ENCODE results near the gene IDUA.

IDUA gene

GRCh38 chr4:960636-961350, 26.1 kb upstream of the IDUA start:
- Mint-ChIP-seq H3K27me3 (ENCODE audit: low read depth) (no peaks in the 10 kb centered on the region), H3K4me3 (no peak overlapping the region), H3K36me3 (ENCODE audit: low read depth) (no peaks in the 10 kb centered on the region), H3K27ac (no peak overlapping the region), H3K4me1 (ENCODE audit: low read depth) (no peaks in the 10 kb centered on the region), H3K9me3 (no peaks in the 10 kb centered on the region)
- no peak for DNase-seq (ENCODE audit: low spot score)

DNA sequence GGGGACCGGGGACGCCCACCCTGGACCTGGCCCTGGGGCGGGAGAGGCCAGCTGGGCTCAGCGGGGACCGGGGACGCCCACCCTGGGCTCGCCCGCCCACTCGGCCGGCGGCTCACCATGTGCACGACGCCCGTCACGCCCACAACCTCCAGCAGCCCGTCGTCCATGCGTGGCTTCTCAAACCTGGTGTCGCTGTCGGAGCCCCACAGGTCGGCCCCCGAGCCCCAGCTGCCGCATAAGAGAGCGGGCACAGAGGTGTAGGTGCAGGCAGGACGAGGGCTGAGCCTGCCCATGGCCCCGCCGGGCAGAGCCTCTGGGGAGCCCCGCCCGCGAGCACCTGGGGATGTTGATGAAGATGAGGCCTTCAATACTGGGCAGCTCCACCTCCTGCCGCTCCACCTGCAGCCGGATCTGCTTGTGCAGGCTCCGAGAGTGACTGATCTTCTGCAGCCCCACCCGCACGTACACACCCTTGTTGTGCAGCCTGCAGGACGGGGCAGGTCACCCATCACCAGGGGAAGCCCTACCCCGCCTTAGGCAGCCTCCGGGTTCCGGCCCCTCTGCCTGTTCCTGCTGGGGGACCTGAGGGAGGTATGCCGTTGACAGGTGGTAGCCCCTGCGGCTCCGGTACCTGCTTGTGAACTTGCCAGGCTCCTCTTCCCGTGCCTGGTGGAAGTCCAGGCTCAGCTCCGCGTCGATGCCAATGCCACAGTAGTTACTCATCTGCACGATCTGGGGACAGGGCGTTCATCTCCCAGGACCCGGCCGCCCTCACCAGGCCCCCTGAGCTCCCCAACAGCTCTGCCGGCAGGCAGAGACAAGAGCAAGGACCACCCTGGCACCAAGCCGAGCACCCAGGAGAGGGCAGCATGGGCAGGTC, 25.3 kb upstream of the IDUA start:
- H3K9me3 Mint-ChIP-seq, result no peaks in the 10 kb centered on the region
- no peak overlapping the region for H3K27ac Mint-ChIP-seq

GRCh38 chr4:962231-963208, 24.3 kb upstream of the IDUA start:
- H3K4me3 Mint-ChIP-seq, result no peak overlapping the region
- H3K9me3 Mint-ChIP-seq, result no peaks in the 10 kb centered on the region
- H3K27me3 Mint-ChIP-seq (ENCODE audit: low read depth), result no peaks in the 10 kb centered on the region
- peaks cover 2% of the 10 kb centered on the region for H3K36me3 Mint-ChIP-seq (ENCODE audit: low read depth)
- no peak for DNase-seq (ENCODE audit: low spot score)
- H3K4me1 Mint-ChIP-seq (ENCODE audit: low read depth), result no peaks in the 10 kb centered on the region
- H3K27ac Mint-ChIP-seq, result no peak overlapping the region

More for the DNA sequence above, 25.3 kb upstream of the IDUA start:
- no peaks in the 10 kb centered on the region for H3K27me3 Mint-ChIP-seq (ENCODE audit: low read depth)
- no peaks in the 10 kb centered on the region for H3K4me1 Mint-ChIP-seq (ENCODE audit: low read depth)
- H3K36me3 Mint-ChIP-seq (ENCODE audit: low read depth), result peaks cover 2% of the 10 kb centered on the region
- DNase-seq (ENCODE audit: low spot score), result no peak
- no peak overlapping the region for H3K4me3 Mint-ChIP-seq

GRCh38 chr4:963276-964225, 23.3 kb upstream of the IDUA start:
- no peak for DNase-seq (ENCODE audit: low spot score)
- no peaks in the 10 kb centered on the region for H3K27me3 Mint-ChIP-seq (ENCODE audit: low read depth)
- H3K36me3 Mint-ChIP-seq (ENCODE audit: low read depth), result peaks cover 2% of the 10 kb centered on the region
- no peaks in the 10 kb centered on the region for H3K4me1 Mint-ChIP-seq (ENCODE audit: low read depth)
- H3K4me3 Mint-ChIP-seq, result no peak overlapping the region
- no peaks in the 10 kb centered on the region for H3K9me3 Mint-ChIP-seq
- no peak overlapping the region for H3K27ac Mint-ChIP-seq

DNA sequence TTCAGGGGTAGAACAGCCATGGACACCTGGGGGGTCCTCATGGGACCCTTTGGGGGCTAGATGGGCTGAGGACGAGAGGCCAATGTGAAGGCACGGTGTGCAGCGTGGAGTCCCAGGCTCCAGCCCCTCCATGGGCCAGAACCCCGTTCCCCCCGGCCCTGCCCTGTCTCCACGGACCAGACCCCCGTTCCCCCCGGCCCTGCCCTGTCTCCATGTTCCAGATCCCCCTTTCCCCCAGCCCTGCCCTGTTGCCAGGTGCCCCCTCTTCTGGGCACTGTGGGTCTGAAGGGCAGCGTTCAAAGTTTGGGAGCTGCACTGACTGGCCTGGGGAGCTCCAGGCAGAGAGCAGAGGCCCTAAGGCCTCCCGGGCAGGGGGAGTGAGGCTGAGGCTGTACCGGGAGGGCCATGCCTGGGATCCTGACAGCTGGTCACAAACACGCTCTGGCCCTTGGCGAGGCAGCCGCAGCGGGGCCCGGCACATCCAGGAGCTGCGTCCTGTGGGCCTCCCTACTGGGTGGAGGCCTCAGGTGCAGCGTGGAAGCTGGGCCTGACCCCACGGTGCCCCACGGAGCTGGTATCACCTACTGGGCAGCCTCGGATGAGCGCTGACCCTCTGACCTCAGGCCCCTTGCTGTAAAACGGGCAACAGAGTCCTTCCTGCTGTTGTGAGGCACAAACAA, 22.4 kb upstream of the IDUA start:
- H3K9me3 Mint-ChIP-seq, result no peaks in the 10 kb centered on the region

DNA sequence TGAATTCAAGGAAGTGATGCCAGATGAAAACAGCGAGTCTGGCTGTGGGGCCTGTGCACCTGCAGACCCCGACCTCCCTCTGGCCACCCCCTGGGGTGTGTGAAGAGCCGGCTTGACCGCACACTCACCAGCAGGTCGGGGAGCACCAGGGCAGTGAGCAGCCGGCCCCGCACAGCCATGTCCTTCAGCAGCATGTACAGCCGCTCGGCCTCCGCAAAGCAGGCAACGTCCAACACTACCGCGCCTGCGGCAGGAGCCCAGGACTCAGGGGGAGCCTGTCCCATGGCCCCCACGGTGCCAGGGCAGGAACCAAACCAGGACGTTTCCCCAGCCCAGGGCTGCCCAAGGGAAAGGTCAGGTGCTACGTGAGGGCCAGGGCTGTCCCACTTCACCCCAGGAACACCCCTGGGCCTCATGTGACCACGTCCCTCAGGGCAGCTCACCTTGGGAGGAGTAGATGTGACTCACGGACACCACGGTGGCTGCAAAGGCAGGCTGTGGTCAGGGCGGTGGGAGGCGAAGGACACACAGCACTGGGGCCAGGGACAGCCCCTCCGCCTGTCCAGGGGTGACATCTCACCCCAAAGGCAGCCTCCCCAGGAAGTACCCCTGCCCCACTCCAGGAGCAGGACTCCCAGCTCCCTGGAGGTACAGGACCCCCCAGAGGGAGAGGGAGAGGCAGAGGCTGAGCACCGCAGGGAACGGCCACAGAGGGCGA, 21.6 kb upstream of the IDUA start:
- no peak for DNase-seq (ENCODE audit: low spot score)
- Mint-ChIP-seq H3K27me3 (ENCODE audit: low read depth) (no peaks in the 10 kb centered on the region), H3K36me3 (ENCODE audit: low read depth) (peaks cover 2% of the 10 kb centered on the region), H3K4me3 (no peak overlapping the region), H3K9me3 (no peaks in the 10 kb centered on the region), H3K4me1 (ENCODE audit: low read depth) (no peaks in the 10 kb centered on the region), H3K27ac (no peak overlapping the region)

More for the DNA sequence above, 22.4 kb upstream of the IDUA start:
- no peaks in the 10 kb centered on the region for H3K27me3 Mint-ChIP-seq (ENCODE audit: low read depth)
- H3K36me3 Mint-ChIP-seq (ENCODE audit: low read depth), result peaks cover 2% of the 10 kb centered on the region
- no peak overlapping the region for H3K27ac Mint-ChIP-seq
- no peak for DNase-seq (ENCODE audit: low spot score)
- H3K4me1 Mint-ChIP-seq (ENCODE audit: low read depth), result no peaks in the 10 kb centered on the region
- H3K4me3 Mint-ChIP-seq, result no peak overlapping the region

DNA sequence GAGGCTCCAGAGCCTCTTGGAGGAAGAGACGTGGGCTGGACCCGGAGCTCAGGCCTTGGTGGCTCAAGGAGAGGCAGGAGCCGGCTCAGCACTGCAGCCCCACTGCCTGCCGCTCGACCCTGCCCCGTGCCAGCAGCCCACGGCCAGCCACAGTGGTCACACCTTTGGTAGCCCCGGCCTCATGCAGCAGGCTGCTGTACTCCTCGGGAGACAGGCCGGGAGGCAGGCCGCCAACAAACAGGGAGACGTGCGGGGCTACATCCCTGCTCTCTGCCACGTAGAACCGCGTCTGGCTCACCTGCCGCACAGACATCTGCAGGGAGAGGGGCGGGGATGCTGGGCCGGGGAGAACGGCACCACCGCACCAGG, 21.1 kb upstream of the IDUA start:
- Mint-ChIP-seq H3K27ac (no peak overlapping the region), H3K9me3 (no peaks in the 10 kb centered on the region), H3K4me1 (ENCODE audit: low read depth) (peaks cover 3% of the 10 kb centered on the region), H3K4me3 (no peak overlapping the region), H3K27me3 (ENCODE audit: low read depth) (no peaks in the 10 kb centered on the region), H3K36me3 (ENCODE audit: low read depth) (peaks cover 2% of the 10 kb centered on the region)
- no peak for DNase-seq (ENCODE audit: low spot score)

DNA sequence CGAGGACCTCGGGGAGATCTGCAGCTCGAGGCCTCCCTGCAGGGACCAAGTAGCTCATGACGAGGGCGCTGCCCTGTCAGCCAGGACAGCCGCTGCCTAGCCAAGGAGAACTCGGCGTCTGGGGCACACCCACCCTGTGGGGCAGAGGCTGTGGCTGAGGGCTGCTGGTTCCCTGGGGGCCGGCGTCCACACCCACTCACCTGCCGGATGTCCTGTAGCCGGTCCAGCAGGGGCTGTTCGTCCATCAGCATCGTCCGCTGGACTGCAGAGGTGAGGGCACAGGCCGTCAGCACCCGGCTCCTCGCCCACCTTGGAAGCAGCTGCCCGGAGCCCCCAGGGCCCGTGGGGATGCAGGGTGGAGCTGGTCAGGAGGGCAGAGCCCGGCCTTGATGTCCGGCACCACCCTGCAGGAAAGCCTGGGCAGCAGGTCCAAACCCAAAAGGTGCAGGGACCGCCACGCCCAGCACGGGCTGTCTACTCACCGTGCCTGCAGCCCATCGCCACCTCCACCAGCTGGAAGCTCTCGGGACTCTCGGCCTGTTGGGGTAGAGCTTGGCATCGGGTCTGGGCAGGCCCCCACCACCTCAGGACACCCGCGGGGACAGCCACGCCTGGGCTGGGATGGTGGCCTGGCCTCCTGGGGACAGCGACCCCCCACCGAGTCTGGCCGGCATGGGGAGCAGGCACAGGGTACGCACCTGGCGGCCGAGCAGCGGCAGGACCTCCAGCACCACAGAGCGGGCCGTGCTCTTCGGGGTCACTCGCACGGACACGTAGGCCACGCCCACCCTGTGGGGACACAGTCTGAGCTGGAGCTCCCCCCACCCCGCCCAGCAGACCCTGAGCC, 20.4 kb upstream of the IDUA start:
- H3K36me3 Mint-ChIP-seq (ENCODE audit: low read depth), result peaks cover 2% of the 10 kb centered on the region
- no peaks in the 10 kb centered on the region for H3K9me3 Mint-ChIP-seq
- H3K4me3 Mint-ChIP-seq, result no peak overlapping the region

DNA sequence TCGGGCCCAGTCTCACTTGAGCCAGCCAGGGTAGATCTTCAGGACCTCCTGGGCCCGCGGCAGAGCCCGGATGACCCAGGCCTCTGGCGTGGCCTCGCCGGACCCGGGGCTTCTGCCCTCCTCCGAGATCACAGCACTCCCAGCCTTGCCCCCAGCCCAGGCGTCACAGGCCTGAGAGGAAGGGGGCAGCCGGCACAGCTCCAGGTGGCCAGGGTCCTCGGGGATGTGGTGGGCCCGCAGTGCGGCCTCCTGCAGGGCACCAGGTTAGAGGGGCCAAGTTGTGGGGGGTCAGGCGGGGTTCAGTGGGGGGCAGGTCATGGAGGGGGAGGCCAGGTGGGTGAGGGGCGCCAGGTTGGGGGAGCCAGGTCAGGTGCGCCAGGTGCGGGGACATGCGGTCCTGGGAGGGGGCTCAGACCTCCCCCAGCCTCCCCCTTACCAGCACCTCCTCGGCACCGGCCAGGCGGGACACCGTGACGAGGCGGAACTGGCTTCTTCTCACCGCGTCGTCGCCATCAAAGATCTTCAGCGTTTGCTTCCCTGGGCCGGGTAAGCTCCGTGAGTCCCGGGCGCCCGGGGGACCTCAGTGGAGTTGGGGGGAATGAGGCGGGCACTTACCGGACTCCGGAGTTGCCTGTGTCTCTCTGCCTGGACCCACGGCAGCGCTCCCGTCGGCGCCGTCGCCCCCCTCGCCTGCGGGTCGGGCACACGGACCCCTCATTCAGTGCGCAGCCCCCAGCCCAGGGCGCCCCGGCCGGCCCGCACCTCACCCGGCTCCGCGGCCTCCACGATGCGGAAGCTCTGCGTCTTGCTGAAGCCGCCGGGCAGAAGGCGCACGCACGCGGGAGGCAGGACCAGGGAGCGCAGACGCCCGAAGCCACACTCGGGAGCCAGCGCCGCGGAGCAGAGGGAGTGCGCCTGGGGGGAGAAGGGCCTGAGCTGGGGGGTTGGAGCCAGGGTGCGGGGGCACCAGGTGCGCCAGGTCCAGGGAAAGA, 19.4 kb upstream of the IDUA start:
- H3K4me1 Mint-ChIP-seq (ENCODE audit: low read depth), result peaks cover 3% of the 10 kb centered on the region
- H3K27me3 Mint-ChIP-seq (ENCODE audit: low read depth), result no peaks in the 10 kb centered on the region
- no peaks in the 10 kb centered on the region for H3K9me3 Mint-ChIP-seq
- H3K4me3 Mint-ChIP-seq, result no peak overlapping the region
- H3K36me3 Mint-ChIP-seq (ENCODE audit: low read depth), result peaks cover 2% of the 10 kb centered on the region
- no peak overlapping the region for H3K27ac Mint-ChIP-seq
- no peak for DNase-seq (ENCODE audit: low spot score)

More for the DNA sequence above, 20.4 kb upstream of the IDUA start:
- H3K27ac Mint-ChIP-seq, result no peak overlapping the region
- DNase-seq (ENCODE audit: low spot score), result no peak
- no peaks in the 10 kb centered on the region for H3K27me3 Mint-ChIP-seq (ENCODE audit: low read depth)
- peaks cover 3% of the 10 kb centered on the region for H3K4me1 Mint-ChIP-seq (ENCODE audit: low read depth)

DNA sequence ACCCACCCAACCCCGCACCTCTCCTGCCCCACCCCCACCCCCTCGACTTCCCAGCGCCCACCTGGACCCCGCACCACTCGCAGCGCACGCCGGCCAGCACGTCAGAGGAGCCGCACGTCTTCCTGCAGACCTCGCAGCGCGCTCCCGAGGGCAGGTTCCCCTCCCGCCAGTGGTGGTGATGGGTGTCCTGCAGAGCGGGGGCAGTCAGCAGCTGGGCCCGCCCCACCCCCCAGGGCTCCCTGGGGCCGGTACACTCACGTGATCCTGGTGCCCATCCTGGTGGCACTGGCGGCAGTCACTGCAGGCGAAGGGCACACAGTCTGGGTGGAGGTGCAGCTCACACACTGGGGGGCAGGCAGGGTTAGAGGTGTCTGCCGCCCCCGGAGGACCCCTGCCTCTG, 18.6 kb upstream of the IDUA start:
- Mint-ChIP-seq H3K4me1 (ENCODE audit: low read depth) (peaks cover 3% of the 10 kb centered on the region), H3K27ac (no peak overlapping the region), H3K36me3 (ENCODE audit: low read depth) (peaks cover 2% of the 10 kb centered on the region), H3K27me3 (ENCODE audit: low read depth) (no peaks in the 10 kb centered on the region), H3K9me3 (no peaks in the 10 kb centered on the region), H3K4me3 (no peak overlapping the region)
- DNase-seq (ENCODE audit: low spot score), result no peak

All from T-helper 2 cell treated with Interferon-gamma antibody and Interleukin-4, amounts not matched to agents 5 μg/mL and 100 μg/mL, for 36 hours (primary cell).